GM18505 (cell line): ENCODE results near the gene APOA5.
"Not testable (repeated sequence)": the region's sequence is repeated elsewhere in the genome, so short reads cannot be mapped to it uniquely, and the experiment has no call there.

Experiments used
- ATAC-seq: cut with Tn5 transposase; IDR thresholded peaks from one replicate; pipeline ENCODE4 v1.9.1; 2021; ENCODE audit not compliant: unreplicated experiment
- POLR2A ChIP-seq: IDR thresholded peaks from 4 replicates; pipeline ENCODE4 v1.6.1; 2011; ENCODE audit warnings: borderline replicate concordance; ENCODE audit not compliant: insufficient read depth, insufficient read length; ENCODE audit errors: extremely low read depth

APOA5 gene

GRCh38 chr11:116791813-116792143 lies at the start of gene APOA5:
Gene APOA5, minus strand, starts transcription at chr11:116791879. Its CDS starts 19 bp downstream, at chr11:116791860.
- no peak for ATAC-seq
- no peak for TF ChIP-seq POLR2A

- no peak for TF ChIP-seq POLR2A
- no peak for ATAC-seq
Observed at GRCh38 chr11:116840746-116841296, 49.1 kb upstream of the APOA5 start.

GRCh38 chr11:116840224-116840745 lies 48.6 kb upstream of the APOA5 start:
- ATAC-seq = no peak
- no peak for TF ChIP-seq POLR2A

- TF ChIP-seq POLR2A = no peak
- no peak for ATAC-seq
Observed at GRCh38 chr11:116838321-116839084, 46.8 kb upstream of the APOA5 start.

GRCh38 chr11:116837231-116838091 lies 45.8 kb upstream of the APOA5 start, which contains the start of gene APOA1:
Gene APOA1, minus strand, starts transcription at chr11:116837622. Its CDS starts 235 bp downstream, at chr11:116837387.
- ATAC-seq = no peak
- no peak for TF ChIP-seq POLR2A

- TF ChIP-seq POLR2A = no peak
- no peak for ATAC-seq
Observed at GRCh38 chr11:116836632-116836991, 44.9 kb upstream of the APOA5 start.

- ATAC-seq = peak; percentile 68
- TF ChIP-seq POLR2A = peak; percentile 42
Observed at GRCh38 chr11:116835791-116836631, 44.3 kb upstream of the APOA5 start.

- TF ChIP-seq POLR2A = no peak
- peak; percentile 8 for ATAC-seq
Observed at GRCh38 chr11:116835042-116835772, 43.5 kb upstream of the APOA5 start.

- not testable (repeated sequence) for ATAC-seq
Observed at GRCh38 chr11:116834535-116835041, 42.9 kb upstream of the APOA5 start.

- no peak for TF ChIP-seq POLR2A
- no peak for ATAC-seq
Observed at GRCh38 chr11:116833816-116834534, 42.3 kb upstream of the APOA5 start.

GRCh38 chr11:116833491-116833815 lies 41.8 kb upstream of the APOA5 start:
- ATAC-seq = no peak
- TF ChIP-seq POLR2A = no peak
